ENCODE measurements around the gene HHAT. TPM values are rescaled to one million over a fixed set of nuclear protein-coding genes. Genes with fewer than 3 reads are reported as not detected.
A peak's percentile ranks its signal among the peaks of the same experiment; 100 is the strongest.

Gene HHAT
- 10 to 100 TPM; 12.7 to 14.2 (median 13.9) TPM for polyA plus RNA-seq (ENCODE audit: insufficient read length in 4 of 4)

DNA sequence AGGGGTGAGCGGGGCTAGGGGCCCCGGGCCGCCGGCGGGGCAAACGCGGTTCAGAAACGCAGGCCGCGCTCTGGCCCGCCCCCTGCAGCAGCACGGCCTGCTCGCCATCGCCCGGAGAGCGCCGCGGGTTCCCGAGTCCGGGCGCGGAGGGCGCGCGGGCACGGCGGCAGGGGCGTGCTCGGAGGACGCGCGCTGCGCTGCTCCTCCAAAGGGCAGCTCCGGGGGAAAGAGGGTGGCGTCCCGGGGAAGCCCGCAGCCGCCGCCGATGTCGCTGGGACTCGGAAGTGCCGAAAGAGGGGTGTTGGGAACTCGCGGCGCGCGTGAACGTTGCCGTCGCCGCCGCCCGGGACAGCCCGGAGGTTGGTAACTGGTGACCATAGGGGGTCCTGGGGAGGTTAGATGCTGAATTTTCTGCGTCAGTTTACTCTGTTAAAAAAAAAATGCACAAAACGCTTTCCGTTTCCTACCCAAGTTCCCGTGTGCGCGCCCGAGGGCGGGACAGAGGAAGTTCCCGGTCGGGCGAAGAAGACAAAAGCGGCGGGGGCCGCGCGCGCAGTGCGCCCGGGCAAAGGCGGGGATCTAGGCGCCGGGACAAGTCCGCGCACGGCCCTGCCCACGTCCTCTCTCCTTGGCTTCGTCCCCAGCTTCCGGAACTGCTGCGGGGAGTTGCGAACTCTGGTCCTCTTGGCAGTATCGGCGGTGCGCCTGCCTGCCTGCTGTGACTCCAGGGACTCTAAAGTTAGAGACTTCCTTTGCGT lies at the start of gene HHAT:
Gene HHAT (plus strand): TSS at position 157 of the 758 bp plus-strand sequence. CDS start 20,074 bp downstream, outside the sequence.
- DNase-seq (ENCODE audit: low read depth in 4 of 4, low spot score in 2 of 4): peak; percentile 64 to 76 (median 72)

DNA sequence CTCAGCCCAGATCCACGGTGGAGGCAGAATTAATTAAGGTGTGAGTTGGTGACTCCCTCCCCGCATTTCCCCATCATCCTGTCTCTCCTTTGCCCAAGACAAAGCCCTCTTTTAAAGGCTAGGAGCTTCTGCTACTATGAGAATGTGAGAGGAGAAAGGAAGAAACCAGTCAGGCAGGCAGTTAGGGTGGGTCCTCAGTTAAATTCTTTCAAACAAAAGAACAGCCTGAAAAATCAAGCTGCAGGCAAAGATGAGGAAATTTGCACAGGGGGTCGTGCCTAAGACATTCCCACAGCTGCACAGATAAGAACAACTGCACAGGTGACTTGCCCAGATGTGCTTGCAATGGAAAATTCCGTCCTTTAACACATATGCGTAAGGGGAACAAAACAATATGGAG lies 48.5 kb upstream of the HHAT start:
- DNase-seq (ENCODE audit: low read depth in 4 of 4, low spot score in 2 of 4): no peak

DNA sequence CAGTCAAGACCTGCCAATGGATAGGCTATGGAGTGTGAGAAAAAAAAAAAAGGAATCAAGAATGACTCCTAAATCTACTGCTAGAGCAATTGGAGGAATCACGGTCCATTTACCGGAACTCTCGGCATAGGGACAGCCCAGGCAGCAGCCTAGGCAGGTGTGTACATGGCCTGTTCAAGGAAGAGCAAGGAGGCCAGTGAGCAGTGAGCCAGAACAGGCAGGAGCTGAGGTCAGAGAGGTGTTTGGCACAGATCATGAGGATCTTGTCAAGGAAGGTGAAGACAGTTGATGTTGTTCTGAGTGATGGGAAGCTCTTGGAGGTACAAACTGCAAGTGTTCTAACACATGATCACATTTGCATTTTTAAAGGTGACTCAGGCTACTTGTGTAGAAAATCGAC lies 40.6 kb upstream of the HHAT start:
- no peak for DNase-seq (ENCODE audit: low read depth in 4 of 4, low spot score in 2 of 4)

DNA sequence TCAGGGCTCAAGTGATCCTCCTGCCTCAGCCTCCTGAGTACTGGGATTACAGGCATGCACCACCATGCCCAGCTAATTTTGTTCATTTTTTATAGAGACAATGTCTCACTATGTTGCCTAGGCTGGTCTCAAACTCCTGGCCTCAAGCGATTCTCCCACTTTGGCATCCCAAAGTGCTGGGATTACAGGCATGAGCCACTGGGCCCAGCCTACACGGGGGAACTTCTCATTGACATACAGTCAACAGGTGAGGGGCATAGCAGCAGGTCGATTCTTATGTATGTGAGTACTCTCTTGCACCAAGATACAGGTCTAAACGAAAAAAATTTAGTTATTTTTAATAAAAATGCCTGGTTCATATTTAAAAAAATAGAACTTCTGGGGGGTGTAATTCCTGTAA lies 39.5 kb upstream of the HHAT start:
- DNase-seq (ENCODE audit: low read depth in 4 of 4, low spot score in 2 of 4): no peak

DNA sequence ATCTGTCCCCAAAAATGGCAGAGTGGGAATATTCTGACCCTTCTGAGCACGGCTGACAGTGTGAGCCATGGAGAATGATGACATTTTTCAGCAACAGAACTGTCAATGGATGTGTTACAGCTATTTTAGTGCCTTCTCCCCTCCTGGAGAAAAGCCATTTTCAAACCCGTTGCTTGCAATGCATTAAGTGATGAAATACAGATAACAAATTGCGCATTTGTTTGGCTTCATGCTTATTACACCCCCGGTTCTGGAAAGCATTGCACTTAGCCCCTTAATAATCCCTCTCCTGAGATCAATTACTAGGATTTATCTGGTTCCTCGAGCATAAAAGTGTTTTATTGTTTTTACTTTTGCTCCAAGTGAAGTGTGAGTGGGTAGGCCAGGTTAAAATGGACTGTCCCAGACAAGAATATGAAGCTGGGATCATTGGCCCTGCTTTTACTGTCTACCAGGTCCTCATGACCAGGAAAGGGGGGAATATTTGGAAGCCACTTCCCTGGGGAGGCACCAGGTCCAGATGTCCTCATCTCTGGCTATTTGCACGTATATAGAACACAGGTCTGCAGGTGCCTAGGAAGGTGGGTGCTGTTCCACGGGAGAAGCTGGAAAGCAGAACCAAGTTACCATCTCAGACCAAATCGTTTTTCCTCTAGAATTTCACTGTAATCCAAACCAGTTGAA lies 37.5 kb upstream of the HHAT start:
- DNase-seq (ENCODE audit: low read depth in 4 of 4, low spot score in 2 of 4): no peak

DNA sequence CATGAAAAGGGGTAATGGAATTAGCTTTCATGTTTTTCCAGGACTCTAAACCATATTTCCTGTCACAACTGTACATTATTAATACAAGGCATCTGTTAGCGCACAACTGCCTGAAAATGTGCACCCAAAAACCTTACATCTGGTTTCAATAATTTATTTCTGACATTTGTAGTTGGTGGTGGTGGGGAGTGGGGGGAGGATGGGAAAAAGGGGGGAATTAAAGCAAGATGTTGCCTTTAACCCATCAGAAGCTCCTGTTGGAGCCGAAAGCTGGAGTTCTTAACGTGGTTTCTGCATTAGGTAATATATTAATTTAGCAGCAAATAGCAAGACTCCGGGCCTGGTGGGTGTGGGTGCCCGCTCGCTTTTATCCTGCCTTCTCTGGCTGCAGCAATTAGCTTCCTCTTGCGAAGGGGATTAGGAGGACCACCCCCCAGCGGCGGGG lies 36.9 kb upstream of the HHAT start:
- no peak for DNase-seq (ENCODE audit: low read depth in 4 of 4, low spot score in 2 of 4)

DNA sequence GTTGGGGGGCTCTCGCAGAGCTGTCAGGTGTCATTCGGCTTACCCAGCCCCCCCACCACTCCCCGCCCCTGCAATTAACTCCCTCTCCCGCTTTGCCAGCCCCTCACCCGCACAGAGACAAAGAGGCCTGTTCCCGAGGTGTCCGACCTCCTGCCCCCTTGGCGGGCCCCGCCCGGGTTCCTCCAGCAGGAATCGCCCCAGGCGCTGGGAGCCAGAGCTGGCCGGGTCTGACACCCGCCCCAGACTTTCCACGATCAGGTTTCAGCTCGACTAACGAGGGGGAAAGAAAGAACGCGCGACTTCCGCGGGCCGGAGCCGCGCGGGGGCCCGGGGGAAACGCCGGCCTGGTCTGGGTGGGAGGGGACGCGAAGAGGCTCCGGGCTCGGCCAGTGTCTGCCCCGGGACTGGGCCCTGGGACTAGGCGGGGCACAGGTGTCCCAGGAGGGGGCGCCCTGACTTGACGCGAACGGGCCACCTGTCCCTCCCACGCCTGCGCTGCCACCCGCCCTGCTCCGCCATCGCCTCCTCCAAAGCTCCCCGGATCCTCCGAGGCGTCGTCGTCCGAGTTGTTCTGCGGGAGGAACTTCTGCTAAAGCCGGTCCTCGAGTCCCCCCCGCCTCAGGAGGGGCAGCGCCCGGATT lies 36.4 kb upstream of the HHAT start:
- peak in 1 of 4 donors; percentile 54 for DNase-seq (ENCODE audit: low read depth in 4 of 4, low spot score in 2 of 4)

DNA sequence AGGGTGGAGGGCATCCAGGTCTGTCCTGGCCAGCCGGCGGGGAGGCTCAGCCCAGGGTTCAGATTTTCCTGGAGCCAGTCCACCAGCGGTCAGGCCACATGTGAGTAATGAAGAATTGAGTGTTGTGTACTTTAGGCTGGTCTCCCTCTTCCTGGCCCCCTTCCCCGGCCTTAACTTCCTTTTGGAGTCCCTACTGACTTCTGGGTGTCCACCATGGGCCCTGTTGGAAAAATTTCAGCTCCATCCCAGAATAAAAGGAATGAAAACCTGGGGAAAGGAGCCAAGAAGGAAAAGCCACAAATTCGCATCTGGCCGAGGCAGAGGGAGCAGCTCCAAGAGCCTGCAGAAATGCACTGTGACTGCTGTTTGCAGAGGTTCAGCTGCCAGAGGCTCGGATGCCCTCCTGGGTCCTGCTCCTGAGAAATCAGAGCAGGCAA lies 35.5 kb upstream of the HHAT start:
- DNase-seq (ENCODE audit: low read depth in 4 of 4, low spot score in 2 of 4): no peak

DNA sequence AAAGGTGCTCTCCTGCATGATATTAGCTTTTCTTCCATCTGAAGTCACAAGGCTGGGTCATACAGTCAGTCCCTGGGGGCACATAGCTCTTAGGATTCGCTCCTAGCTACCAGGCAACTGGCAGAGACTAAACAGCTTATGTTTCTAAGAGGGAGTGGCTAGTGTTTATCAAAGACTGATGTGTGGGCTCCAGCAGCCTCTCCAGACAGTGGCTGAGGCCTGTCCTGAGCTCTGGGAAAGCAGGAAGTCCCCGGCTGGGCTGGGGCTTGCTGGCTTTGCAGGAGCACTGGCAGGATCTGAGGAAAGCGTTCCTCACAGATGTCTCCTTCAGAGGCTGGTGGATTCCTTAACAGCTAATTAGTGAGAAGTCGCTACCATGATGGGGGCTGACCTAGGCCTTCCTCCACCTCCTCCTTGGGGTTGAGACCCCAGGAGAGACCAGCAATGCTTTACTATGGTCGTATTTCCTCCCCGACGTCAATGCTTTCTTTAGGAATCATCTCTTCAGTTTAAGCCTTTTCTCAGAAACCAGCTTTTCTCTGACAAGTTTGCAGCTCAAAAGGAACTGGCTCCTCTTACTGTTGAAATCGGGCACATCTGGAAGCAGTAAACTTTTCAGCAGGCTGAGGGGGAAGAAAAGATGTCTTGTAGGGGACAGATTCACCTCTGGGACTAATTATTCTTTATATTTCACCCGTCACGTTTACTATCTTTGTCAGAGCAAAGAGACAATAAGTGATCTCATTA lies 33.5 kb upstream of the HHAT start:
- no peak for DNase-seq (ENCODE audit: low read depth in 4 of 4, low spot score in 2 of 4)

DNA sequence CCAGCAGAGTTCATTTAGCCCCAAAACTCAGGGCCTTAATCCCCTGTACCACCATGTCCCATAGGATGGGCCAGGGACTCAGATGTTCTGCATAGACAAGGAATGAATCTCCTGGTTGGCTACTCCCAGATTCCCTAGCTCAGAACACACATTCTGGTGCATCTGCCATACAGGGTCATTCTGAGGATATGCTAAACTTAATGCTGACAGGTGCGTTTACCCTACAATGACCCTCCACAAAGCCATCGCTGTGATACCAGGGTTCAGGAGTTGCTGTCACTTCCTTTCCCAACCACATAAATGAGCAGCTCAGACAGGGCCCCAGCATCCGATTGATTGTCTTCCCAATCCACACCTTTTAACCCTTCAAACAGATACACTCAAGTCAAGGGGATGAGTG lies 32.0 kb upstream of the HHAT start:
- DNase-seq (ENCODE audit: low read depth in 4 of 4, low spot score in 2 of 4): no peak

DNA sequence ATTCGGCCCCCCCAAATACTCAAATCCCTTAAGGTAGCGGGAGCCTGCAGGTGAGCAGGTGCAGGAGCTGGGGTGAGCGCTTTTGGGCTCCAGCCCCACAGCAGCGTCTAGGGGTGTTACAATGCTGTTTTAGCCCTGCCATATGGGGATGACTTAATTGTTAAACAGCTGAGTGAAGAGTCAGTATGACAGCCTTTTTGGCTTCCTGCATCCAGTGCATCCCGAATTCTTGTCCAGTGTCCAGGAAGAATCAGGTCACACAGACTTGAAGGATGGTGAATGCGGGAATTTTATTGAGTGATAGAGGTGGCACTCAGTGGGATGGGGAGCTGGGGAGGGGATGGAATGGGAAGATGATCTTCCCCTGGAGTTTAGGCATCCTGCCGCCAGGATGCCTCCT lies 30.4 kb upstream of the HHAT start:
- DNase-seq (ENCODE audit: low read depth in 4 of 4, low spot score in 2 of 4): no peak

DNA sequence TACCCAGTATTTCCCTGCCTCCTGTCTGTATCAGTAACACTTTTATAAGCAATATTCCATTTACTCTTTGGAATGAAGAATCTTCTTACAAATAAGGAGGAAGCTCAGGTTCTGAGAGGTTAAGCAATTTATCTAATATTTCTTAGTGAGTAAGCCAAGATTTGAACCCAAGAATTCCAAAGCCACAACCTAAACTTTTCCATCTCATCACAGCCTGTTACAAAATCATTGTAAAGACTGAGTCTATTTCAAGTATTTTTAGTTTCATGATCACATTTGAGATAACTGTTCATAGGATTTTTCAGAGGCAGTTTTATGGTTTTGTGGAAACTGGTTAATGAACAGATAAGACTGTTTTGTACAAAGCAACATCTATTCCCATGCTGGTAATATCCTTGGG lies 29.8 kb upstream of the HHAT start:
- DNase-seq (ENCODE audit: low read depth in 4 of 4, low spot score in 2 of 4): no peak

DNA sequence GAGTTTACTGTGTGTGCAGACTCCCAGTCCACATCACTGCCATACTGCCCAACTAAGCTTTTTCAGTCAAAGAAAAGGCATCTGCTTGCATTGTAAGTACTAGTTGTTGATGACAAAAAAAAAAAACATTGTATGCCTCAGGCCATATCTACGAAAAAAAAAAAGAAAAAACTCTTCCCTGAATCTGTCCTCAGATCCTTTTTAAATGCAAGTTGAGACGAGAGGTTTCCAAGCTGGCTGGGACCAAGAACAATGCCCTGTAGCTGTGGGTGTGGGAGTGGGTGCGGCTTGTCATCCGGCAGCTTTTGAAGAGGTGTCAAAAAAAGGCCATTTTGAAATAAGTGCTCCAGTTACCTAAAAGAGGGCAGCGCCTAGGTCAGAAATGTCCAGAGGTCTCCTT lies 29.2 kb upstream of the HHAT start:
- no peak for DNase-seq (ENCODE audit: low read depth in 4 of 4, low spot score in 2 of 4)

DNA sequence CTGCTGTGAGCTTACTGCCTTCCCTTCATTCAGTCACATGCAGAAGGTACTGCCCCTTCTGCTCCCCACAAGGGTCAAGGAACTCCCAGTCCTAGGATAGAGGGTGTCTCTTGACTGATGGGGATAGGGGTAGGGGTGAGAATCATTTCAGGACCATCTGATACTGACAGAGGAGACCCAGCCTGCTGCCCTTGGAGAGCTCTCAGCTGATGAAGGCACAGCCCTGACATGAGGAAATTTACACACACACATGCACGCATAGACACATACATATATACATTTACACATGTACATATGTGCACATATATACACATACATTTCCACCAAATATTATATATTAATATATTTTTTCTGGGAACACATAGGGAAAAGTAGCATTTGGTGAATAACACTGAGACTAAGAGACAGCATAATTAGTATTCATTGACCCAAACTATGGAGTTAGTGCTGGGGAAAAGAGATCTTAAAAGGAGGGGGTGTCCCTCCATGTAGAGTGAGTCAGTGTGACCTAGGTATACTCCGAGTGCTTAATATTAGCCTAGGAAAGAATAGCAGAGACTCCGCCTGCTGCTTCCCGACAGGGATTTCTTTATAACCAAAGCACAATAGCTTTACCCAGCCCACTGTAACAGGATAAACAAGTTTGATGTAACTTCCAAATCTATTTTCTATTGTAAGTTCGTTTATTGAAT lies 27.6 kb upstream of the HHAT start:
- DNase-seq (ENCODE audit: low read depth in 4 of 4, low spot score in 2 of 4): no peak

DNA sequence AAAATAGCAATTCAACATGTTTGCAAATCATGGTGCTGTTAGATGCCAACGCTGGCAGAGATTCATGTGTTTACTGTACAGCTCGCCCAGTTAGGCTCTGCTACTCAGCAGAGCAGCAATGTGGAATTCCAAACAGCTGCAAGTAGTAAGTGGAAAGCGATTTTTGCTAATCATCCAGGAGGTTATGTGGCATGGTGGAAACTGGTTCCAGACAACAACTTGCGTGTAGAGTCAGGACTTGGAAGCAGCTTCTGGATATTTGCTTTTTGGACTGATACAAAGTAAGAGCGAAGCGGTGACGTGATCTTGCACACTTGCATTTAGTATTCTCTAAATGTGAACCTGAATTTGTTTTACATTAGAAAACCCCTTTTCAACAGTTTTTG lies 27.1 kb upstream of the HHAT start:
- DNase-seq (ENCODE audit: low read depth in 4 of 4, low spot score in 2 of 4): no peak

DNA sequence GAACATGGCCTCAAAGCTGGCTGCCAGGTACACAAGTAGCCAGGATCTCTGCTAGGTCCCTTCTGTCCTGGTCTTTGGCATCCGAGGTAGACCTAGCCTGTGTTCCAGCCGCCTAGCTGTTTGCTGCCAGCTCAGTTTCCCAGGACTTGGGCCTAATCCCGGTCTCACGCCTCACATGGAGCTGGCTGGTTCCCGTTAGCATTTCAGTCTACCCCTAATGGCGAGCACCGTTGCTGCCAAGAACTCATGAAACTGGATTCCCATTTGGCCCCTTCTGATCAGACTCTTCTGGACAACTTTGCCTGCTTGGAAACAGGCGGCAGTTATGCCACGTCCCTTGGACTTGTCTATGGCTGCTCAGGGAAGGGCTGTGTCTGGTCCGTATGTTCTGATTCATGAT lies 26.2 kb upstream of the HHAT start:
- no peak for DNase-seq (ENCODE audit: low read depth in 4 of 4, low spot score in 2 of 4)

DNA sequence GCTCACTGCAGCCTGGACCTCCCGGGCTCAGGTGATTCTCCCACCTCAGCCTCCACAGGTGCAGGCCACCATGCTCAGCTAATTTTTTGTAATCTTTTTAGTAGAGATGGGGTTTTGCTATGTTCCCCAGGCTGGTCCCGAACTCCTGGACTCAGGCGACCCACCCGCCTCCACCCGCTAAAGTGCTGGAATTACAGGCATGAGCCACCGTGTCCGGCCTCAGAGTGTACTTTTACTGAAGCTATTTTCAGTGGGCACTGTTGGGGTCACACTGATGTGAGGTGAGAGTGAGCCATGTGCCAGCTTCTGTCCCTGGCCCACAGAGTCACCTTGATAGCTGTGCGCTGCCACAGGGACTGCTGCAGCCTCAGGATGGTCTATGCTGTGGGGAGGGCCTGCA lies 25.3 kb upstream of the HHAT start:
- no peak for DNase-seq (ENCODE audit: low read depth in 4 of 4, low spot score in 2 of 4)

DNA sequence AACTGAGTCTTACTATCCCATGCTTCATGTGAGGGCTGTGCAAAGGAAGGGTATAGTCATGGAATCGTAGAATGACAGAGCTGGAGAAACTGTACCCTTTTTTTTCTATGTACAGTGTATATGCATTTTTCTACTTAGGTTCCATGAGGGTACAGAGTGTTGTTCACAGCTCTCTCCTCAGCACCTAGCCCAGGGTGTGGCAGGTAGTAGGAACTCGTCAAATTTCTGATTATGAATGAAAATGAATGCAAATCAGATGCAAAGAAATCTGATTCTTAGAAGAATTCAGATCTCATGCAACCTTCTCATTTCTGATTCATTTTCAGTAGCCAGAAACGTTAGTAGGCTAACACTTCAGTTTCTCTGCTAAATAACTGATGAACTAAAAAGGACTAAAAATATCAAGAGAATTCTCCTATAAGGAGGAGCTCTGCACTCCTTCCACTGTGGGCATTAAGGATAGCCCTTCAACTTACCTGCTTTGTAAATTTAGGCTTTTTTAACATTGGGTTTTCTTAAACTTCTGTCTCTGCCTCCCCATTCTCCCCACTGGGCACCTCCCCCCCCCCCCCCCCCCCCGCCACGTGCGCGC lies 18.0 kb upstream of the HHAT start:
- DNase-seq (ENCODE audit: low read depth in 4 of 4, low spot score in 2 of 4): no peak

DNA sequence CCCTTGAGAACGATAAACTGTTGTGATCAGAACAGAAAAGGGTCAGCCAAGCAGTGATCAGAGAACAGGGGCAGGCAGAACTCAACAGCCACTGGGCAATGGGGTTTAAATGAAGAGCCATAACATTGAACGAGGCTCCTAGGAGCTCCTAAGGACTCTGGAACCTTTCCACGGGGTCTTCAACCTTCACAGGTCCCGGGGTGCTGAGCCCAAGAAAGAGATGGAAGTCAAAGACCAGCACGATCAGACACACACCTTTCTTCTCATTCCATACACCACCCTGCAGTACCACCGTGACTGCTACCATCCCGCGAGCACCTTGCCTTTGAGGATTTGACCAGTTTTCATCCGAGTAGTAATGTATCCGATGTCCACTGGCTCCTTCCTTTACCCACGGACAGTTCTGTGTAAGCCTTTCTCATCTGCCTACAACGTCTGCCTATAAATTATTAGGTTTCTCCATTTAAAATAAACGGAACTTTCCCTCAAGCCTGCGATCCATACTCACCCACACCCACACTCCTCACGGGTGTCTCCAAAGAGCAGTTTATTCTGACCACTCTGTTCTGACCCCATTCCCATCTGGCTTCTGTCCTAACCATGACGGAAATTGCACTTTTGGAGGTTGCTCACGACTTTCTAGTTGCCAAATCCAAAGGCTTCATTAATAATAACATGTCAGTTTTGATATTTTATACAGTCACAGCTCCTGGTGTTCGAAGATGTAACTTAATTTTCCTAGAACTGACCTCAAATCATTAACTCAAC lies 16.8 kb upstream of the HHAT start:
- DNase-seq (ENCODE audit: low read depth in 4 of 4, low spot score in 2 of 4): no peak

Data from left renal cortex interstitium (tissue), 4 donors.